Panc1 (cell line): ENCODE data around the gene DKK3.

Source experiments
- CTCF ChIP-seq: fragments of 450-650 bp; IDR thresholded peaks from 2 replicates; pipeline ENCODE4 v1.5.1; 2017; ENCODE audit warnings: mild to moderate bottlenecking
- SIN3A ChIP-seq: IDR thresholded peaks from 2 replicates; pipeline ENCODE4 v1.6.1; 2012; ENCODE audit warnings: low read depth, mild to moderate bottlenecking, low read length, moderate library complexity, borderline replicate concordance; ENCODE audit not compliant: insufficient read depth

GRCh38 chr11:12029119-12029518 is 20.7 kb upstream of the DKK3 start:
- TF ChIP-seq CTCF (no peak), SIN3A (no peak)
